ENCODE measurements around the gene PFDN6.

DNA sequence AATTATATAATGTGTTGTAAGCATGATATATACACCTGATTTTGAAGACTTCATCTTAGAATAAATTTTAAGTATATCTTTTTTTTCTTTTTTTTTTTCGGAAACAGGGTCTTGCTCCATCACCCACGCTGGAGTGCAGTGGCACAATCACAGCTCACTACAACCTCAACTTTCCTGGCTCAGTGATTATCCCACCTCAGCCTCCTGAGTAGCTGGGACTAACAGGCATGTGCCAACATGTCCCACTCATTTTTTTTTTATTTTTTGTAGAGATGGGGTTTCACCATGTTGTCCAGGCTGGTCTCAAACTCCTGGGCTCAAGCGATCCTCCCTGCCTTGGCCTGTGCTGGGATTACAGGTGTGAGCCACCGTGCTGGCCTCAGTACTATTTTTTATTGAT lies 34.8 kb upstream of the PFDN6 start:
- TF ChIP-seq, protein P1, sequence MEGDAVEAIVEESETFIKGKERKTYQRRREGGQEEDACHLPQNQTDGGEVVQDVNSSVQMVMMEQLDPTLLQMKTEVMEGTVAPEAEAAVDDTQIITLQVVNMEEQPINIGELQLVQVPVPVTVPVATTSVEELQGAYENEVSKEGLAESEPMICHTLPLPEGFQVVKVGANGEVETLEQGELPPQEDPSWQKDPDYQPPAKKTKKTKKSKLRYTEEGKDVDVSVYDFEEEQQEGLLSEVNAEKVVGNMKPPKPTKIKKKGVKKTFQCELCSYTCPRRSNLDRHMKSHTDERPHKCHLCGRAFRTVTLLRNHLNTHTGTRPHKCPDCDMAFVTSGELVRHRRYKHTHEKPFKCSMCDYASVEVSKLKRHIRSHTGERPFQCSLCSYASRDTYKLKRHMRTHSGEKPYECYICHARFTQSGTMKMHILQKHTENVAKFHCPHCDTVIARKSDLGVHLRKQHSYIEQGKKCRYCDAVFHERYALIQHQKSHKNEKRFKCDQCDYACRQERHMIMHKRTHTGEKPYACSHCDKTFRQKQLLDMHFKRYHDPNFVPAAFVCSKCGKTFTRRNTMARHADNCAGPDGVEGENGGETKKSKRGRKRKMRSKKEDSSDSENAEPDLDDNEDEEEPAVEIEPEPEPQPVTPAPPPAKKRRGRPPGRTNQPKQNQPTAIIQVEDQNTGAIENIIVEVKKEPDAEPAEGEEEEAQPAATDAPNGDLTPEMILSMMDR (IDR thresholded peaks at IDR 0.05 in 2 of 3, conservative IDR thresholded peaks at IDR 0.05 in 1 of 3; ENCODE audit: insufficient read depth in 2 of 3, low read depth in 1 of 3, low read length in 3 of 3), result no peak
- TF ChIP-seq ZFP36 (IDR thresholded peaks at IDR 0.05; ENCODE audit: low read depth, low read length, partially characterized antibody) (no peak), POLR2A (conservative IDR thresholded peaks at IDR 0.05) (no peak), FOXJ2 (tag; IDR thresholded peaks at IDR 0.05) (no peak), RCOR1 (IDR thresholded peaks at IDR 0.05; ENCODE audit: borderline replicate concordance in 1 of 2, low read depth in 2 of 2, low read length in 2 of 2) (no peak), SP2 (IDR thresholded peaks at IDR 0.05; ENCODE audit: extremely low read depth, low read depth, low read length, poor library complexity, severe bottlenecking) (no peak), STAG1 (CRISPR knock-in tag; IDR thresholded peaks at IDR 0.05; ENCODE audit: borderline replicate concordance) (no peak), ZNF23 (CRISPR knock-in tag; IDR thresholded peaks at IDR 0.05) (no peak)
- TF ChIP-seq, protein P2, sequence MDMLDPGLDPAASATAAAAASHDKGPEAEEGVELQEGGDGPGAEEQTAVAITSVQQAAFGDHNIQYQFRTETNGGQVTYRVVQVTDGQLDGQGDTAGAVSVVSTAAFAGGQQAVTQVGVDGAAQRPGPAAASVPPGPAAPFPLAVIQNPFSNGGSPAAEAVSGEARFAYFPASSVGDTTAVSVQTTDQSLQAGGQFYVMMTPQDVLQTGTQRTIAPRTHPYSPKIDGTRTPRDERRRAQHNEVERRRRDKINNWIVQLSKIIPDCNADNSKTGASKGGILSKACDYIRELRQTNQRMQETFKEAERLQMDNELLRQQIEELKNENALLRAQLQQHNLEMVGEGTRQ (CRISPR knock-in tag; IDR thresholded peaks at IDR 0.05), result no peak
- TF ChIP-seq, protein P3, sequence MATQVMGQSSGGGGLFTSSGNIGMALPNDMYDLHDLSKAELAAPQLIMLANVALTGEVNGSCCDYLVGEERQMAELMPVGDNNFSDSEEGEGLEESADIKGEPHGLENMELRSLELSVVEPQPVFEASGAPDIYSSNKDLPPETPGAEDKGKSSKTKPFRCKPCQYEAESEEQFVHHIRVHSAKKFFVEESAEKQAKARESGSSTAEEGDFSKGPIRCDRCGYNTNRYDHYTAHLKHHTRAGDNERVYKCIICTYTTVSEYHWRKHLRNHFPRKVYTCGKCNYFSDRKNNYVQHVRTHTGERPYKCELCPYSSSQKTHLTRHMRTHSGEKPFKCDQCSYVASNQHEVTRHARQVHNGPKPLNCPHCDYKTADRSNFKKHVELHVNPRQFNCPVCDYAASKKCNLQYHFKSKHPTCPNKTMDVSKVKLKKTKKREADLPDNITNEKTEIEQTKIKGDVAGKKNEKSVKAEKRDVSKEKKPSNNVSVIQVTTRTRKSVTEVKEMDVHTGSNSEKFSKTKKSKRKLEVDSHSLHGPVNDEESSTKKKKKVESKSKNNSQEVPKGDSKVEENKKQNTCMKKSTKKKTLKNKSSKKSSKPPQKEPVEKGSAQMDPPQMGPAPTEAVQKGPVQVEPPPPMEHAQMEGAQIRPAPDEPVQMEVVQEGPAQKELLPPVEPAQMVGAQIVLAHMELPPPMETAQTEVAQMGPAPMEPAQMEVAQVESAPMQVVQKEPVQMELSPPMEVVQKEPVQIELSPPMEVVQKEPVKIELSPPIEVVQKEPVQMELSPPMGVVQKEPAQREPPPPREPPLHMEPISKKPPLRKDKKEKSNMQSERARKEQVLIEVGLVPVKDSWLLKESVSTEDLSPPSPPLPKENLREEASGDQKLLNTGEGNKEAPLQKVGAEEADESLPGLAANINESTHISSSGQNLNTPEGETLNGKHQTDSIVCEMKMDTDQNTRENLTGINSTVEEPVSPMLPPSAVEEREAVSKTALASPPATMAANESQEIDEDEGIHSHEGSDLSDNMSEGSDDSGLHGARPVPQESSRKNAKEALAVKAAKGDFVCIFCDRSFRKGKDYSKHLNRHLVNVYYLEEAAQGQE (IDR thresholded peaks at IDR 0.05; ENCODE audit: borderline replicate concordance), result no peak
- TF ChIP-seq, protein P3 (CRISPR knock-in tag; IDR thresholded peaks at IDR 0.05; ENCODE audit: low read depth), result no peak
- TF ChIP-seq, protein P4, sequence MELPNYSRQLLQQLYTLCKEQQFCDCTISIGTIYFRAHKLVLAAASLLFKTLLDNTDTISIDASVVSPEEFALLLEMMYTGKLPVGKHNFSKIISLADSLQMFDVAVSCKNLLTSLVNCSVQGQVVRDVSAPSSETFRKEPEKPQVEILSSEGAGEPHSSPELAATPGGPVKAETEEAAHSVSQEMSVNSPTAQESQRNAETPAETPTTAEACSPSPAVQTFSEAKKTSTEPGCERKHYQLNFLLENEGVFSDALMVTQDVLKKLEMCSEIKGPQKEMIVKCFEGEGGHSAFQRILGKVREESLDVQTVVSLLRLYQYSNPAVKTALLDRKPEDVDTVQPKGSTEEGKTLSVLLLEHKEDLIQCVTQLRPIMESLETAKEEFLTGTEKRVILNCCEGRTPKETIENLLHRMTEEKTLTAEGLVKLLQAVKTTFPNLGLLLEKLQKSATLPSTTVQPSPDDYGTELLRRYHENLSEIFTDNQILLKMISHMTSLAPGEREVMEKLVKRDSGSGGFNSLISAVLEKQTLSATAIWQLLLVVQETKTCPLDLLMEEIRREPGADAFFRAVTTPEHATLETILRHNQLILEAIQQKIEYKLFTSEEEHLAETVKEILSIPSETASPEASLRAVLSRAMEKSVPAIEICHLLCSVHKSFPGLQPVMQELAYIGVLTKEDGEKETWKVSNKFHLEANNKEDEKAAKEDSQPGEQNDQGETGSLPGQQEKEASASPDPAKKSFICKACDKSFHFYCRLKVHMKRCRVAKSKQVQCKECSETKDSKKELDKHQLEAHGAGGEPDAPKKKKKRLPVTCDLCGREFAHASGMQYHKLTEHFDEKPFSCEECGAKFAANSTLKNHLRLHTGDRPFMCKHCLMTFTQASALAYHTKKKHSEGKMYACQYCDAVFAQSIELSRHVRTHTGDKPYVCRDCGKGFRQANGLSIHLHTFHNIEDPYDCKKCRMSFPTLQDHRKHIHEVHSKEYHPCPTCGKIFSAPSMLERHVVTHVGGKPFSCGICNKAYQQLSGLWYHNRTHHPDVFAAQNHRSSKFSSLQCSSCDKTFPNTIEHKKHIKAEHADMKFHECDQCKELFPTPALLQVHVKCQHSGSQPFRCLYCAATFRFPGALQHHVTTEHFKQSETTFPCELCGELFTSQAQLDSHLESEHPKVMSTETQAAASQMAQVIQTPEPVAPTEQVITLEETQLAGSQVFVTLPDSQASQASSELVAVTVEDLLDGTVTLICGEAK (IDR thresholded peaks at IDR 0.05), result no peak
- TF ChIP-seq, protein P4 (CRISPR knock-in tag; IDR thresholded peaks at IDR 0.05), result no peak

All from K562 (cell line).